ENCODE measurements around the gene APBB2.
"Not testable (repeated sequence)": the region's sequence is repeated elsewhere in the genome, so short reads cannot be mapped to it uniquely, and the experiment has no call there.

GRCh38 chr4:41059411-41059810 lies 154.9 kb downstream of the APBB2 start:
- TF ChIP-seq MAZ (IDR thresholded peaks at IDR 0.05; ENCODE audit: borderline replicate concordance, low read depth, low read length); RAD21 (IDR thresholded peaks at IDR 0.05; ENCODE audit: low read length); POLR2A (IDR thresholded peaks at IDR 0.05; ENCODE audit: low read depth, low read length); CTCF (conservative IDR thresholded peaks at IDR 0.05; ENCODE audit: low read depth, low read length); CHD1 (IDR thresholded peaks at IDR 0.05; ENCODE audit: low read depth, low read length); RFX5 (IDR thresholded peaks at IDR 0.05; ENCODE audit: low read depth, low read length); MAFK (IDR thresholded peaks at IDR 0.05; ENCODE audit: low read depth, low read length); BHLHE40 (IDR thresholded peaks at IDR 0.05; ENCODE audit: low read depth, low read length); RCOR1 (IDR thresholded peaks at IDR 0.05; ENCODE audit: insufficient replicate concordance, low read length): not testable (repeated sequence)

Data from IMR-90 (cell line).